ENCODE data around the gene AP1S2.

The AP1S2 gene

DNA sequence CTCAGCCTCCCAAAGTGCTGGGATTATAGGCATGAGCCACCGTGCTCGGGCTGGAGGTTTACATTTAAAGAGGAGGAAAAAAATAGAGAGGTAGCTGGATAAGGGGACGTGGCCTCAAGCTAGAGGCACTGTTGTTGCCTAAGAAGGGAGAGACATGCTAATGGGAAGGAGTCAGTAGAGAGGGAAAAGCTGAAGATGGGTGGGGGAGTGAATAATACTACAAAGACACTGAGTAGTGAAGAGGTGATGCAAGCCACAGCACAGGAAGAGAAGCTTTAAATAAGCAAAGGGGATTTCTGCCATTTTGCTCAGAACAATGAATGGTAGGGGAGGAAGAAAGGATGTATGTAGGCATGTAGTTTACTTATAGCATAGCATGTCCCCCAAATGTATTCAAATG is 11.5 kb upstream of the AP1S2 start:
- TF ChIP-seq, protein P1, sequence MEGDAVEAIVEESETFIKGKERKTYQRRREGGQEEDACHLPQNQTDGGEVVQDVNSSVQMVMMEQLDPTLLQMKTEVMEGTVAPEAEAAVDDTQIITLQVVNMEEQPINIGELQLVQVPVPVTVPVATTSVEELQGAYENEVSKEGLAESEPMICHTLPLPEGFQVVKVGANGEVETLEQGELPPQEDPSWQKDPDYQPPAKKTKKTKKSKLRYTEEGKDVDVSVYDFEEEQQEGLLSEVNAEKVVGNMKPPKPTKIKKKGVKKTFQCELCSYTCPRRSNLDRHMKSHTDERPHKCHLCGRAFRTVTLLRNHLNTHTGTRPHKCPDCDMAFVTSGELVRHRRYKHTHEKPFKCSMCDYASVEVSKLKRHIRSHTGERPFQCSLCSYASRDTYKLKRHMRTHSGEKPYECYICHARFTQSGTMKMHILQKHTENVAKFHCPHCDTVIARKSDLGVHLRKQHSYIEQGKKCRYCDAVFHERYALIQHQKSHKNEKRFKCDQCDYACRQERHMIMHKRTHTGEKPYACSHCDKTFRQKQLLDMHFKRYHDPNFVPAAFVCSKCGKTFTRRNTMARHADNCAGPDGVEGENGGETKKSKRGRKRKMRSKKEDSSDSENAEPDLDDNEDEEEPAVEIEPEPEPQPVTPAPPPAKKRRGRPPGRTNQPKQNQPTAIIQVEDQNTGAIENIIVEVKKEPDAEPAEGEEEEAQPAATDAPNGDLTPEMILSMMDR (IDR thresholded peaks at IDR 0.05; ENCODE audit: low read depth, low read length), result no peak
- DNase-seq (ENCODE audit: extremely low read depth, low read depth), result no peak

DNA sequence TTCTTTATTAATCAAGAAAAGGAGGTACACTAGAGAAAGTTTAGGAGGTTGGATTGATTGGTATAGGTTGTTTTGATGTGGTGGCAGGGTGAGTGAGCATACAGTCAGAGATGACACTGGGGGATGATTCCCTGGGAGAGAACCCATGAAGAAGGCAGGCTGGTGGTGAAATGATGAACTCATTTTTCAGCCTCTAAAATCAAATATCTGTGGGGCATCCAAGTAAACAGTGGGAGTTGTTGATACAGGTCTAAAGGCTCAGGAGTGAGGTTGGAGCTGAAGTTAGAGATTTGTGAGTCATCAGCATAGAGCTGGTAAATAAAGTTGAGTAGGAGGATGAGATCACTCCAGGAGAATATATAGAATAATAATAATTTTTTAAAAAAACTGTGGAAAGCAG is 10.0 kb upstream of the AP1S2 start:
- no peak for DNase-seq (ENCODE audit: extremely low read depth, low read depth)
- TF ChIP-seq, protein P1 (IDR thresholded peaks at IDR 0.05; ENCODE audit: low read depth, low read length), result no peak

DNA sequence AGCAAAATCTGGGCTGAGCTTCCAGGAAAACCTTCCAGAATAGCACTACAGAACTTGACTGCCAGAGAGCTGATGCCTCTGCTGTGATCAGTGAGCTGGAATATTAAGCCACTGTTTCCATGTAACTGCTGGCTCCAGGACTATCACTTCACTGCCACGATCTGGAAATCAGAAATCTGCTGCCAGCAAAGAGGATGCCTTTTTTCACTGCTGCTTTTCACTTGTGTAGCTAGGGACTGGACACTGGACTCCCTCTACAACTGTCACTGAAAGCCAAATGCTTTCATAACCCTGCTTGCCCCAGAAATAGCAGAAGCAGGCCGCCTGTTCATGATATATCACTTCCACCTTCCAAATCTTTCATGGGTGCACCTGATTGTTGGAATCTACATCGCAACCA is 9.4 kb upstream of the AP1S2 start:
- no peak for DNase-seq (ENCODE audit: extremely low read depth, low read depth)
- TF ChIP-seq, protein P1 (IDR thresholded peaks at IDR 0.05; ENCODE audit: low read depth, low read length), result no peak

DNA sequence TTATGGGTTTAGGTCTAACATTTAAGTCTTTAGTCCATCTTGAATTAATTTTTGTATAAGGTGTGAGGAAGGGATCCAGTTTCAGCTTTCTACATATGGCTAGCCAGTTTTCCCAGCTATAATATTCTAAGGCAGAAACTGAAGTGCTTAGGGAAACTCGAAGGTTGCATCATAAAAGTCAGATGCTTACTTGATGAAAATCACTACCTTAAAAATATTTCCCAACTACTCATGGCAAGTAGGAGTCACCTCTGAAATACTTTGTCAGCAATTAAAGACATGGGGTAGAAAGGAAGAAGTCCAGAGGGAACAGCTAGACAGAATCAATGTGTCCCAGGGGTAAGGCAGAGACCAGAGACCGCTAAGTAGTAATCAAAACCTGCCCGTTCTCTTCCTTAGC is 6.3 kb upstream of the AP1S2 start:
- TF ChIP-seq, protein P1 (IDR thresholded peaks at IDR 0.05; ENCODE audit: low read depth, low read length), result no peak
- no peak for DNase-seq (ENCODE audit: extremely low read depth, low read depth)

DNA sequence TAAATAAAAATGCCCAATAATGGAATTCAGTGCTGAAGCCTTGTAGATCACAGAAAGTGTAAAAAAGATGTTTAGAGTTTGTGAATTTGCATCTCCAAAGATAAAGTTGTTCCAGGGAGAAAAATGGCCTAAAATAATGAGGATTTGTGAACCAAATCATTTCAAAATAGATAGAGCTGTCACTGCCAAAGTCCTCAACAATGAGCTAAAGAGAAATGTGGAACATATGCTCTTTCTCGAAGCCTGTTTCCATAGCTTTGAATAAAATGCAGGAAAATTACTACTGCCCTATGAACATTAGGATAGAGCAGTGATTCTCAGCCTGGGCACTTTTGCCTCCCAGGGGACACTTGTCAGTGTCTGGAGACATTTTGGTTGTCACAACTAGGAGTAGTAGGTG is 3.4 kb upstream of the AP1S2 start:
- TF ChIP-seq, protein P1 (IDR thresholded peaks at IDR 0.05; ENCODE audit: low read depth, low read length), result no peak
- DNase-seq (ENCODE audit: extremely low read depth, low read depth), result no peak

DNA sequence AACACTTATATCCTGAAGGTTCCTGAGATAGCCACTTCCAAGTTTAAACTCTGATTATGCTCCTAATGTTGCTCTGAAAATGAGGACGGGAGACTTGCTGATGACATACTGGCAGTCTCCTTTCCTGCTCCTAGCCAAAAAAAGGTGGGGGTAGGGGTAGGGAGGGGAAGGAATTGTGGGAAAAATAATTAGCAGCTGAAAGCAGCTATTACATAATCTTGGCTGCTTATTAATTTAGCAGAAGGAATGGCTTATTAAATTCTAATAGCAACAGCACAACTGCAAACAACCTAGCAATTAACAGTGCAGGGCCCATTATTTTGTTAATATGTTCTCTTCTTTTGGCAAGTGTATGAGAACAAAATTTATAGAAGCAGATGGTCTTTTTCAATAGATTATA is 2.0 kb upstream of the AP1S2 start:
- DNase-seq (ENCODE audit: extremely low read depth, low read depth), result no peak
- TF ChIP-seq, protein P1 (IDR thresholded peaks at IDR 0.05; ENCODE audit: low read depth, low read length), result no peak

DNA sequence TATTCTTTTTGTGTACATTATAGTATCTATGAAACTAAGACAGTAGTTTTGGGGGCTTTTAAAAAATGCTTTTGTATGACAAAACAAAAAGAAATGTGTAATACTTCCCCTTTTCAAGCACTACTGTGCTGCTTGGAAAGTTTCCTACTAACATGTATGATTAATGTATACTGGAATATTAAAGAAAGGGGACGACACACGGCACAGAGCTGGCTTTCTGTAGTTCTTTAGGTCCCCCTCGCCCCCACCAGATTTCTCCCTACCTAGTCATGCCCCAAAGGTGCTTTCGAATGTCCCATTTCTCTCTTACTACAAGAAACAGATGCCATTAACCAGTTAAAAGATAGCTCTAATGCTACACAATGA is 1.6 kb upstream of the AP1S2 start:
- DNase-seq (ENCODE audit: extremely low read depth, low read depth), result no peak
- TF ChIP-seq, protein P1 (IDR thresholded peaks at IDR 0.05; ENCODE audit: low read depth, low read length), result no peak

Data from AG09319 (cell line).